Body of pancreas (tissue), 4 donors: ENCODE measurements around the gene DUSP28.

ENCODE experiments used
- POLR2A ChIP-seq, 3 donors: fragments of 450-650 bp; IDR thresholded peaks; one replicate each; pipeline ENCODE4 v1.6.1; 2016; ENCODE audit warnings: antibody characterized with exemption in 3 of 3, mild to moderate bottlenecking in 2 of 3
- TF ChIP-seq, protein P1 (sequence below), 7 experiments: fragments of 450-650 bp in 4 of 7; fragments of 200-600 bp in 3 of 7; sonication (generic) in 3 of 7; IDR thresholded peaks; one replicate each; pipeline ENCODE4 v1.5.1; 2016 to 2019; ENCODE audit warnings: antibody characterized with exemption in 7 of 7

DNA sequence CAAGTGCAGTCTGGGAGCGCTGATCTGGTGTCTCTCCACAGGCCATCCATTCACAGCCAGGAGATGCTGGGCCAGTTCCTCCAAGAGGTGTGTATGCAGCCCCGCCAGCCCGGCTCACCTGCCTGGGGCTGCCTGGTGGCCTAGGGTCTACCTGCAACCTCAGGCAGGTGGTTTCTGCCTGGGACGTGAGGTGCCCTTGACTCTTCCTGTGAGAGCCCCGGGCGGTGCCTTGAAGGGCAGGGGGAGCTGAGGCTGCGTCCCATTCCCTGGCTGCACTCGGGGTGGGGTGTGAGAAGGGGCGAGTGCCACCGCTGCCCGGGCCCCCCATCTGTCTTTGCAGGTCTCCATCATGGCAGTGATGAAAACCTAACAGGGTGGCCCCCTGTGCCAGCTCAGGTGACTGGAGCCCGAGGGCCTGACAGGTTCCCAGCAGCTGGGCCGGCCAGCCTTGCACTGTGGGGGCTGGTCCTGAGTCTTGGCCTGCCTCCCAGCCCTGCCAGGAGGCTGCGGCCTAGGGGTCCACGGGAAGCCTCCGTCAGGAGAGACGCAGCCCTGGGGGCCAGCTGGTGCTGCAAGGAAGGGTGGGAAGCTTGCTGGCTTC lies 38.3 kb downstream of the DUSP28 start:
- TF ChIP-seq, protein P1, sequence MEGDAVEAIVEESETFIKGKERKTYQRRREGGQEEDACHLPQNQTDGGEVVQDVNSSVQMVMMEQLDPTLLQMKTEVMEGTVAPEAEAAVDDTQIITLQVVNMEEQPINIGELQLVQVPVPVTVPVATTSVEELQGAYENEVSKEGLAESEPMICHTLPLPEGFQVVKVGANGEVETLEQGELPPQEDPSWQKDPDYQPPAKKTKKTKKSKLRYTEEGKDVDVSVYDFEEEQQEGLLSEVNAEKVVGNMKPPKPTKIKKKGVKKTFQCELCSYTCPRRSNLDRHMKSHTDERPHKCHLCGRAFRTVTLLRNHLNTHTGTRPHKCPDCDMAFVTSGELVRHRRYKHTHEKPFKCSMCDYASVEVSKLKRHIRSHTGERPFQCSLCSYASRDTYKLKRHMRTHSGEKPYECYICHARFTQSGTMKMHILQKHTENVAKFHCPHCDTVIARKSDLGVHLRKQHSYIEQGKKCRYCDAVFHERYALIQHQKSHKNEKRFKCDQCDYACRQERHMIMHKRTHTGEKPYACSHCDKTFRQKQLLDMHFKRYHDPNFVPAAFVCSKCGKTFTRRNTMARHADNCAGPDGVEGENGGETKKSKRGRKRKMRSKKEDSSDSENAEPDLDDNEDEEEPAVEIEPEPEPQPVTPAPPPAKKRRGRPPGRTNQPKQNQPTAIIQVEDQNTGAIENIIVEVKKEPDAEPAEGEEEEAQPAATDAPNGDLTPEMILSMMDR (IDR thresholded peaks at IDR 0.05): no peak
- TF ChIP-seq POLR2A (IDR thresholded peaks at IDR 0.05): no peak
